Measurements from ENCODE around the gene TMEM184C.
A peak's percentile ranks its signal among the peaks of the same experiment; 100 is the strongest.

The TMEM184C gene

GRCh38 chr4:147617173-147617840 is at the start of gene TMEM184C:
Gene TMEM184C, plus strand, starts transcription at chr4:147617397. Its CDS starts 560 bp downstream, at chr4:147617957.
- DNase-seq (ENCODE audit: low read depth in 3 of 3), result peak; percentile 98 to 99 (median 99)

GRCh38 chr4:147570616-147571015 is 46.6 kb upstream of the TMEM184C start:
- no peak for DNase-seq (ENCODE audit: low read depth in 3 of 3)

GRCh38 chr4:147571036-147571770 is 46.0 kb upstream of the TMEM184C start:
- no peak for DNase-seq (ENCODE audit: low read depth in 3 of 3)

GRCh38 chr4:147576084-147576483 is 41.1 kb upstream of the TMEM184C start:
- DNase-seq (ENCODE audit: low read depth in 3 of 3), result no peak

- no peak for DNase-seq (ENCODE audit: low read depth in 3 of 3)
Observed at GRCh38 chr4:147578051-147578476, 39.1 kb upstream of the TMEM184C start.

GRCh38 chr4:147578593-147578992 is 38.6 kb upstream of the TMEM184C start:
- DNase-seq (ENCODE audit: low read depth in 3 of 3), result no peak

GRCh38 chr4:147580396-147580795 is 36.8 kb upstream of the TMEM184C start:
- DNase-seq (ENCODE audit: low read depth in 3 of 3), result no peak

- DNase-seq (ENCODE audit: low read depth in 3 of 3), result no peak
Observed at GRCh38 chr4:147581606-147582350, 35.4 kb upstream of the TMEM184C start.

- DNase-seq (ENCODE audit: low read depth in 3 of 3), result no peak
Observed at GRCh38 chr4:147582386-147583060, 34.7 kb upstream of the TMEM184C start.

- no peak for DNase-seq (ENCODE audit: low read depth in 3 of 3)
Observed at GRCh38 chr4:147583876-147584275, 33.3 kb upstream of the TMEM184C start.

- DNase-seq (ENCODE audit: low read depth in 3 of 3), result no peak
Observed at GRCh38 chr4:147586032-147586431, 31.2 kb upstream of the TMEM184C start.

GRCh38 chr4:147586637-147587036 is 30.6 kb upstream of the TMEM184C start:
- DNase-seq (ENCODE audit: low read depth in 3 of 3), result no peak

- no peak for DNase-seq (ENCODE audit: low read depth in 3 of 3)
Observed at GRCh38 chr4:147587041-147587440, 30.2 kb upstream of the TMEM184C start.

- no peak for DNase-seq (ENCODE audit: low read depth in 3 of 3)
Observed at GRCh38 chr4:147589586-147589985, 27.6 kb upstream of the TMEM184C start.

- DNase-seq (ENCODE audit: low read depth in 3 of 3), result peak; percentile 6 to 41 (median 9)
Observed at GRCh38 chr4:147590249-147590920, 26.8 kb upstream of the TMEM184C start.

- DNase-seq (ENCODE audit: low read depth in 3 of 3), result no peak
Observed at GRCh38 chr4:147591106-147591505, 26.1 kb upstream of the TMEM184C start.

GRCh38 chr4:147594107-147594506 is 23.1 kb upstream of the TMEM184C start:
- DNase-seq (ENCODE audit: low read depth in 3 of 3), result no peak

GRCh38 chr4:147594578-147594977 is 22.6 kb upstream of the TMEM184C start:
- DNase-seq (ENCODE audit: low read depth in 3 of 3), result no peak

- DNase-seq (ENCODE audit: low read depth in 3 of 3), result no peak
Observed at GRCh38 chr4:147596377-147596776, 20.8 kb upstream of the TMEM184C start.

- no peak for DNase-seq (ENCODE audit: low read depth in 3 of 3)
Observed at GRCh38 chr4:147596981-147597380, 20.2 kb upstream of the TMEM184C start.

GRCh38 chr4:147597561-147597960 is 19.6 kb upstream of the TMEM184C start:
- DNase-seq (ENCODE audit: low read depth in 3 of 3), result no peak

Data from stimulated activated CD4-positive, alpha-beta T cell treated with anti-CD3 and anti-CD28 coated beads, TNF-alpha, amount 100 ng/mL, for 24 hours (primary cell).